Upper lobe of right lung (tissue), 1 donor: ENCODE measurements around the gene ABCG2. TPM values are rescaled to one million over a fixed set of nuclear protein-coding genes. Genes with fewer than 3 reads are reported as not detected.
"Not testable (repeated sequence)": the region's sequence is repeated elsewhere in the genome, so short reads cannot be mapped to it uniquely, and the experiment has no call there.

Experiments
- ATAC-seq: fragments of 200-7000 bp; cut with Tn5 transposase; one replicate; pipeline ENCODE4 v1.9.1; 2020; ENCODE audit warnings: mild to moderate bottlenecking, moderate library complexity
- DNase-seq: peaks from one replicate; pipeline ENCODE4 v3.0.0-alpha.2; 2020
- H3K27ac ChIP-seq: fragments of 200-600 bp; one replicate; pipeline ENCODE4 v1.8.0; 2022
- H3K27me3 ChIP-seq: fragments of 200-600 bp; one replicate; pipeline ENCODE4 v1.8.0; 2022; ENCODE audit warnings: mild to moderate bottlenecking
- H3K36me3 ChIP-seq: fragments of 200-600 bp; one replicate; pipeline ENCODE4 v1.8.0; 2022
- H3K4me1 ChIP-seq: fragments of 200-600 bp; one replicate; pipeline ENCODE4 v1.8.0; 2022
- H3K4me3 ChIP-seq: fragments of 200-600 bp; one replicate; pipeline ENCODE4 v1.8.0; 2022; ENCODE audit warnings: mild to moderate bottlenecking
- H3K9me3 ChIP-seq: fragments of 200-600 bp; one replicate; pipeline ENCODE4 v1.8.0; 2022
- CTCF ChIP-seq: fragments of 200-600 bp; IDR thresholded peaks from one replicate; pipeline ENCODE4 v1.8.0; 2022; ENCODE audit warnings: antibody characterized with exemption
- intact Hi-C: fragments of 100-400 bp; cut with DNase I; formaldehyde crosslinking; loops from one replicate; pipeline ENCODE4 v1.11.0; 2022
- total RNA-seq: library from RNA; stranded (reverse); fragmentation: NEBNext Ultra II Directional; extraction: Animal tissue kit (Norgen Biotek cat#: 25700); gene quantifications from one replicate; pipeline ENCODE4 v1.2.1, GENCODE V29; 2021
- donor health status: DM: no; HTN: yes; CAD: no; lungs with severe emphysema.

The ABCG2 gene
- total RNA-seq, 1 donor from 2014 or later: 21.7 TPM

DNA sequence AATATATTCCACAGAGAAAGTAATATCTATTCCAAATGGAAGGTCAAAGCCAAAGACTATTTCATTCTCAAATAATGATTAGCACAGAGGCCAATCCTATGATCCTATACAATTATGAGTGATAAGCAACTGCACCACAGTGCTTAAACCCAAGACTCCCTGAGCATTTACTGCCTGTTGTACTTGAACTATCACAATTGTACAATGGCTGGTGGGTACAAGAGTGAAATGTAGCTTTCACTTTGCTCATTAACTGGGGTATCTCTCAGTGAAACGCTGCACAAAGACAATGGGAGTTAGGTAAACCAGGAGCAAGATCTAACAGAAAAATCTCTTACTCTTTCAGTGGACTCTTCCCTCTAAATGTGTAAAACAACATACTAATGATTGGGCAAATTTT is 24.3 kb downstream of the ABCG2 start:
- Histone ChIP-seq H3K36me3 (no peaks in the 10 kb centered on the region), H3K27me3 (no peaks in the 10 kb centered on the region), H3K4me3 (no peak overlapping the region), H3K9me3 (no peaks in the 10 kb centered on the region), H3K27ac (no peak overlapping the region), H3K4me1 (no peaks in the 10 kb centered on the region)
- DNase-seq: no peak
- no peak for ATAC-seq
- TF ChIP-seq CTCF: no peak
- intact Hi-C loops: no loop called here

DNA sequence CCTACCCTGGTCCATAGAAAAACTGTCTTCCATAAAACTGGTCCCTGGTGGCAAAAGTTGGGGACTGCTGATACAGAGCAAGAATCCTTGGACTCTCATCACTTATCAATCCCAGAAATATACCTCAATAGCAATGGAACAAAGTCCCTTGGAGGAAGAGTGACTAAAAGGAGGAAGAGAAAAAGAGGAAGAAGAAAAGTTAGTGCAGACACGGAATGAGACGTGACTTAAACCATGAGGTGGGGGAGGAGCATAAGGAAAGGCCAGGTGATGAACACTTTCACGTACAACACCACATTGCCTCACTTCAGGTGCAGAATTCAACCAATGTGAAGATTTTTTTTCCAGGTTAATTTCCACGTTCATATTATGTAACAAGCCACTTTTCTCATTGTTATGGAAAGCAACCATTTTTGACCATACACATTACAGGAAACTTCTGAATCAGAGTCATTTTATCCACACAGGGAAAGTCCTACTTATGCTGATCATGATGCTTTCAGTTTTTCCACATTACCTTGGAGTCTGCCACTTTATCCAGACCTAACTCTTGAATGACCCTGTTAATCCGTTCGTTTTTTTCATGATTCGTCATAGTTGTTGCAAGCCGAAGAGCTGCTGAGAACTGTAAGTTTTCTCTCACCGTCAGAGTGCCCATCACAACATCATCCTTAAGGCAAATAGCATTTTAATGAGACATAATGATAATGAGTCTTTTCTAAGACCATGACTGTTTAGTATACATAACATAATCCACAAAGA is 27.7 kb downstream of the ABCG2 start:
- H3K4me1 ChIP-seq: no peaks in the 10 kb centered on the region
- TF ChIP-seq CTCF: no peak
- no peaks in the 10 kb centered on the region for H3K9me3 ChIP-seq
- intact Hi-C loops: no loop called here
- DNase-seq: no peak
- ATAC-seq: no peak
- H3K4me3 ChIP-seq: no peak overlapping the region
- no peaks in the 10 kb centered on the region for H3K27me3 ChIP-seq
- no peak overlapping the region for H3K27ac ChIP-seq
- no peaks in the 10 kb centered on the region for H3K36me3 ChIP-seq

DNA sequence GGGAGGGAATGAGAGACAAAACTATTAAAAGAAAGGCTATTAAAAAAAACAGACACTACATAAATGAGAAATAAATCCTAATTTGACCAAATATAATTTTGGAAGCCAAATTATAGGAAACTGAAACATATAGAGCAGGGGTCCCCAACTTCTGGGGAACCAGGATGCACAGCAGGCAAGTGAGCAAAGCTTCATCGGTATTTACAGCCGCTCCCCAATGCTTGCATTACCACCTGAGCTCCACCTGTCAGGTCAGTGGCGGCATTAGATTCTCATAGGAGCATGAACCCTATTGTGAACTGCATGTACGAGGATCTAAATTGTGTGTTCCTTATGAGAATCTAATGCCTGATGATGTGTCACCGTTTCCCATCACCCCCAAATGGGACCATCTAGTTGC is 28.4 kb downstream of the ABCG2 start:
- Histone ChIP-seq H3K4me1 (no peaks in the 10 kb centered on the region), H3K27ac (no peak overlapping the region), H3K9me3 (no peaks in the 10 kb centered on the region), H3K4me3 (no peak overlapping the region), H3K36me3 (no peaks in the 10 kb centered on the region), H3K27me3 (no peaks in the 10 kb centered on the region)
- DNase-seq (no peak), ATAC-seq (no peak)
- no peak for TF ChIP-seq CTCF
- intact Hi-C loops: no loop called here

DNA sequence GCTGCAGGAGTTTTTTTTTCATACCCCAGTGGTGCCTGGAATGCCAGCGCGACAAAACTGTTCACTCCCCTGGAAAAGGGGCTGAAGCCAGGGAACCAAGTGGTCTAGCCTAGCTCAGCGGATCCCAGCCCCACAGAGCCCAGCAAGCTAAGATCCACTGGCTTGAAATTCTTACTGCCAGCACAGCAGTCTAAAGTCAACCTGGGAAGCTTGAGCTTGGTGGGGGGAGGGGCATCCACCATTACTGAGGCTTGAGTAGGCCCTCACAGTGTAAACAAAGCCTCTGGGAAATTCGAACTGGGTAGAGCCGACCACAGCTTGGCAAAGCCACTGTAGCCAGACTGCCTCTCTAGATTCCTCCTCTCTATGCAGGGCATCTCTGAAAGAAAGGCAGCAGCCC is 36.2 kb downstream of the ABCG2 start:
- H3K4me3 ChIP-seq, ATAC-seq, H3K27me3 ChIP-seq, H3K4me1 ChIP-seq, H3K27ac ChIP-seq, H3K36me3 ChIP-seq, H3K9me3 ChIP-seq, DNase-seq, intact Hi-C loops: not testable (repeated sequence)

GRCh38 chr4:88119943-88120342 is 38.5 kb downstream of the ABCG2 start:
- ATAC-seq: no peak
- H3K36me3 ChIP-seq: no peaks in the 10 kb centered on the region
- intact Hi-C loops: no loop called here
- H3K9me3 ChIP-seq: no peaks in the 10 kb centered on the region
- no peaks in the 10 kb centered on the region for H3K27me3 ChIP-seq
- H3K4me3 ChIP-seq: no peak overlapping the region
- H3K27ac ChIP-seq: no peak overlapping the region
- TF ChIP-seq CTCF: no peak
- DNase-seq: no peak
- H3K4me1 ChIP-seq: no peaks in the 10 kb centered on the region

DNA sequence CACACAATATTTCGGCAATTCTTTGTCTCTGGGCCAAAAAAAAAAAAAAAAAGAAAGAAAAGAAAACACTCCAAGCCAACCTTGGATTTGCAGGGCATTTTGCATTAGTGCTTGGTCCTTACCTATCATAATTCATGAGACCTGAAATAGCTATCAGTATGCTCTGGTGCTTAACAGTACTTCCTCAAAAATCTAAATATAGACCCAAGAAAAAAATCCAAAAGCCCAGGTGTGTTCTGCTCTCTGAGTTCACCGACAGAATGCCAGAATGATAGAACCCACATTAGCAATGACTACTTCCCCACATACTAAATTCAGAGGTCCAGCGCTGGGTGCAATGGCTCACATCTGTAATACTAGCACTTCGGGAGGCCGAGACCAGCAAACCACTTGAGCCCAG is 42.9 kb downstream of the ABCG2 start:
- Histone ChIP-seq H3K27me3 (no peaks in the 10 kb centered on the region), H3K36me3 (no peaks in the 10 kb centered on the region), H3K4me1 (no peaks in the 10 kb centered on the region), H3K4me3 (no peak overlapping the region), H3K27ac (no peak overlapping the region), H3K9me3 (no peaks in the 10 kb centered on the region)
- TF ChIP-seq CTCF: no peak
- intact Hi-C loops: no loop called here
- DNase-seq (no peak), ATAC-seq (no peak)
